Activated CD4-positive, alpha-beta T cell treated with anti-CD3 and anti-CD28 coated beads, Interleukin-2, amount 50 U/mL, for 1 hour (primary cell): Measurements from ENCODE around the gene DENND6B.

Experiments used
- DNase-seq: peaks from one replicate; pipeline ENCODE4 v3.0.0-alpha.2; 2020

Gene DENND6B

GRCh38 chr22:50269573-50269969 lies 57.2 kb downstream of the DENND6B start:
- DNase-seq = no peak

DNA sequence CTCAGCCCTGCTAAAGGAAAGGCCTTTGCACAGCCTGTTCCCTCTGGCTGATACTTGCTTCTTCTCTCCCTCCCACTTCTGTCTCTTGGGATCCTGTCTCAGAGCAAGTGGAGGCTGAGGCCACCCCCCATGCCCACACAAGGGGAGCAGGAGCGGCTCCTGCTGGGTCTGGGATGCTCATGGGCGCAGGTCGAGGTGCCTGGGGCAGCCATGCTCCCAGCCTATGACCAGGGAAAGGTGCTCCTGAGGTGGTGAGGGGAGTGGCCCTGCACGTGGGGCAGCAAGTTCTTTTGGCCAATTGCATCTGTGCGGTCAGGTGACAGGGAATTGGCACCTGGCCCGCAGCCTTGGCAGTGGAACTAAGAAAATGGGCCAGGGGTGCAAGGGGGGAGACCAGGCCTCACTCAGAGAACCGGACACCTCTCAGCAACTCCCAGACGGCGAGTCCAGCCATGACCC lies 58.1 kb downstream of the DENND6B start:
- no peak for DNase-seq

DNA sequence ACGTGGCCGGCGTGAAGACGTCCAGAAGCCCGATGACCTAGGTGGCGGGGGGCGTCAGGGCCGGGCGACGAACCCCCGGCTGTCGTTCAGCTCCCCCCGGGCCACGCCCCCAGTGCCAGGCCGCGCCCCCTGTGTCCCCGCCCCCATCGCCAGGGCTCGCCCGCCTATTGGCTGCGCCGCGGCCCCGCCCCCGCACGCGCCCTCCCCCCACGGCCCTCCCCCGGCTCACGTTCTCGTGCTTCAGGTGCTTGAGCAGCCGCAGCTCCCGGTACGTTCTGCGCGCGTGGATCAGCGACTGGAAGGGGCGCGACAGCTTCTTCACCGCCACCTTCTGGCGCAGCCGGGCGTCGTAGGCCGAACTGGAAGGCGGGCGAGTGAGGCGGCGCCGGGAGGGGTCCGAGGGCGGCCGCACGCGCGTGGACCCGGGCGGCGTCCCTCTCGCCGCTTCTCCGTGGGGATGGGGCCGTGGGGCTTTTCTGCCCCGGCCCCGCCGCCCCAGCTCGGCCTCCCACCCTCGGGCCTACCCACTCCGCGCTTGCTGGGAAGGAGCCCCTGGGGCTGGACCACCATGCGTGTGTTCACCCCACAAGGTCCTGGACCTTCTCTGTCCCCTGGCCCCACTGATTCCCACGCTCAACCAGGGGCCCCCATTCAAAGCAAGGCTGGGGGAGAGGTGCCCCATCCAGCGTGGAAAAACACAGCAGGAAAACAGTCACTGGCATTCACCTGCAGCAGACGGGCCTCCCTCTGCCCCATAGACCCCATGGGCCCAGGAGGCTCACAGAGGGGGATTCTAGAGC lies 59.0 kb downstream of the DENND6B start:
- peak; percentile 59 for DNase-seq

GRCh38 chr22:50266994-50267393 lies 59.8 kb downstream of the DENND6B start:
- DNase-seq = no peak

DNA sequence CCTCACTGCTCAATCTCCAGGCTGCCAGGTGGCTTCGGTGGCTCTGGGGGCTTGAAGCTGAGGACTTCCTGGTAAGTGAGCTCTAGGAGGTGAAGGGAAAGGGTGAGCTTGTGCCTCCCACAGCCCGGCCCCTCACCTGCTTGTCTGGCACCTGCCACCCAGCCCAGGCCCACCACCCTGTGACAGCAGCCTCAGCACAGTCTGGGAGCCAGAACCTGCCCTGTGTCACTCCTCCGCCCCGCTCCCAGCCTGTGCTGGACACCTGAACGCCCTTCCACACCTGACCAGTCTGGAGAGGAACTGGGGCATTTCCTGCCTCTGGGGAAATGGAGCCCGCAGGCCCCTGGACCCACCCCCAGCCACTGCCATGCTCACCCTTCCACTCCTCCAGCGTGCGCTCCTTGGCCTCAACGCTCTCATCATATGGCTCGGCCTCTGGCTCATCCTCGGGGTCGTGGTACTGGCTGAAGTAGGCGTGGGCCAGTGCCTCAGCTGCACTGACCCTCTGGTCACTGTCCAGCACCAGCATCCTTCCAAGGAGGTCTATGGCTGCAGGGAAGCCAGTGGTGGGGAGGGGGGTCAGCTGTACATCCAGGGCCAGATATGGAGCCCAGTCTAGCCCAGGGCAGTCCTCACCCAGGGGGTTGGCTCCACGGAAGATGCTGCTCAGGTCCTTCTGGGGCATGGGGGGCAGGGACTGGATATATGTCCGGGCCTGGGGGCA lies 61.7 kb downstream of the DENND6B start:
- no peak for DNase-seq

DNA sequence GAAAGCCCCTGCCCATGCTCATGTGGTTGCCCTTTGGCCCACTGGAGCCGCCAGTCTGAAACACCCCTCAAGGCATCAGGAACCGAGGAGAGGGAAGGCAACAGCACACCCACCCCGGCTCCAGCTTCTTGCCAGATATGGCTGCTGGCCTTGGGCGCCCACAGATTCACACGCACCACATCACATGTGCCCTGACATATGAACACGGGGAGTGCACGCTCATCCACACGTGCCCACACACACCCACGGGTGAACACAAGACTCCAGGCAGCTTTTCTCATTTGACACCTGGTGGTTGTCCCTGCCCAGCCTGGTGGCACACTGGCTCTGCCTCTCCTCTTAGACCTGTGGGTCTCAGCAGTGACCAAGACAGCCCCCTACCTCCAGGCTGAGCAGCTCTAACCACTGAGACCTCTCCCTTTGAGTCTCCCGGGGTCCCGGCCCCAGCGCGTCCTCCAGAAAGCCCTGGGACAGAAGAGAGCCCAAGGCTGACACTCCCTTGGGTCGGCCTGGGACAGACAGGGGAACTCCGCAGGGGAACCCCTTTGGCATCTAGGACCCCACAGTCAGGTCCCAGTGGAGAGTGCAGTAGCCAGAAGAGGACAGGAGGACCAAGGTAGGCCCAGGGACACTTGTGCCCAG lies 62.6 kb downstream of the DENND6B start:
- no peak for DNase-seq

DNA sequence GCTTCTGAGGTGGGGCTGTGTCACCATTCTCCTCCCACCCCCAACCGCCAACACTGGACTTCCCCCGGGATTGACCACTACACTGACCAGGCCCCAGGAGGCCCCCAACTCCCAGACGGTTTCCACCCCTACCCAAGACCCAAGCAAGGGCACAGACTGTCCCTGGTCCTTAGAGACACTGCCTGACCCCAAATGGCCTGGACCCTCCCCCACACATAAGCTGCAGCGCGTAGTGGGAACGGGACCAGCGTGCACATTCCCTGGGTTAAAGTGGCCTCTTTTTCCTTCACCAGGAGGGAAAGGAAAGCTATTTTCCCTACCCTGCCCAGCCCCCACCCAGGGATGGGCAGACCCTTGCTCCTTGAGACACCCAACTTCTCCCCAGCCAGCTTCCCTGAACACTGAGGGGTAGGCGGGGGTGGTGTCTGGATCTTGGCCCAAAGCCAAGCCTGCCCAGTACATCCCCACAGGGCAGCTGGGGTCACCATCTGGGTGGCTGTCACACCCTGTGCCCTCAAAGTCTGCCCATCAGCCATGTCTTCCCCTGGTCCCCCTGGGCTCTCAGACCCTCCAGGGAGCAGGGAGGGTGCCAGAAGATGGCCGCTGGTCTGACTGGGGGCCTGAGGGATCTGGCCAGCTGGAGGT lies 63.7 kb downstream of the DENND6B start:
- no peak for DNase-seq

- no peak for DNase-seq
Measured at GRCh38 chr22:50262460-50262911, 64.3 kb downstream of the DENND6B start.

DNA sequence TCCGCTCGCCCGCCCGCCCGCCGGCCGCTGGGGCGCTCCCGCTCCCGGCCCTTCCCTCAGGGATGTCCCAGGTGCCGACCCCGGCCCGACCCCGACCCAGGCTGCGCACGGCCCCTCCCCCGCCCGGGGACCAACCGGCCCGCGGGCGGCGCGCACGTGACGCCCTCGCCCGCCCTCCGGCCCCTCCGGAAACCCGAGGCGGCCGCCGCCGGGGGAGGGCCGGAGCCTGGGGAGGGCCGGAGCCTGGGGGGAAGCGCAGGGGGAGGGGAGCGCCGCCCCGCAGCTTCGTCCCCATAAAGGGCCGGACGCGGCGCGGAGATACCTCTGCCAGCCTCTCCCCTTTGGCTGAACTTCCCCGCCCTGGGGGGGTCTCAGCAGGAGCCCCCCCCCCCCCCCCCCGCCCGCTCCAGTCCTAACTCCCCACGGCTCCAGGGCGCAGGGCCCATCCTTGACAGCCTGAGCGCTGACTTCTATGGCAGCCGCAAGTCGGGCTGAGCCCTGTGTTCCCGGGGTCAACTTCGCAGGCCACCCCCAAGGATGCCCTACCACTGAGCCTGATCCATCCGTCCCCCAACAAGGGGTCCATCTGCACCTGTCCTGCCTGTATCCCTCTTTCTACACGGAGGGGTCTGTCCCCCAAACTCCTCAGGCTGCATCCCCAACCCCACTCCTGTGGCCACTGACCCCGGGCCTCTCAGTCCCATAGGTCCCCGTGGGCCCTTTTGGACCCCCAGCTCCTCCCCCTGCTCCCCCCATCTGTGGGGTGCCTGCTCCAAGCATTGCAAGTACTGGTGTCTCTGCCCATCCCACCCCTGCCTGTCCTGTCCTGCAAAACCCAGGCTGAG lies 65.0 kb downstream of the DENND6B start, which contains the start of gene MAPK12:
TSS of gene MAPK12 (minus strand) at position 69 of the 845 bp plus-strand sequence. CDS start 174 bp downstream, outside the sequence.
- no peak for DNase-seq

GRCh38 chr22:50260801-50261614 lies 65.8 kb downstream of the DENND6B start:
- no peak for DNase-seq

GRCh38 chr22:50260434-50260800 lies 66.4 kb downstream of the DENND6B start:
- no peak for DNase-seq

- DNase-seq = no peak
Measured at GRCh38 chr22:50259302-50259701, 67.5 kb downstream of the DENND6B start.
